Heart right ventricle (tissue), 16 donors: ENCODE results near the gene ERI3. TPM values are rescaled to one million over a fixed set of nuclear protein-coding genes. Genes with fewer than 3 reads are reported as not detected.

ENCODE experiments used
- ATAC-seq, 8 donors: fragments of 200-7000 bp; cut with Tn5 transposase; one replicate each; pipeline ENCODE4 v1.9.1; 2020; ENCODE audit warnings: mild to moderate bottlenecking in 8 of 8, moderate library complexity in 8 of 8, moderate number of reproducible peaks in 1 of 8
- DNase-seq, 2 donors: peaks; one replicate each; pipeline ENCODE4 v3.0.0-alpha.2; 2020
- H3K27ac ChIP-seq, 10 donors: fragments of 200-600 bp; sonication (generic) in 2 of 10; one replicate each; pipeline versions ENCODE4 v1.5.0 to v1.8.0; 2020 to 2022; ENCODE audit warnings: mild to moderate bottlenecking in 3 of 10
- H3K27me3 ChIP-seq, 7 donors: fragments of 200-600 bp; one replicate each; pipeline ENCODE4 v1.8.0; 2021 to 2022; ENCODE audit warnings: mild to moderate bottlenecking in 2 of 7
- H3K36me3 ChIP-seq, 9 donors: fragments of 200-600 bp; sonication (generic) in 1 of 9; one replicate each; pipeline versions ENCODE4 v1.5.0 to v1.8.0; 2020 to 2022; ENCODE audit warnings: mild to moderate bottlenecking in 2 of 9
- H3K4me1 ChIP-seq, 9 donors: fragments of 200-600 bp; sonication (generic) in 1 of 9; one replicate each; pipeline versions ENCODE4 v1.5.0 to v1.8.0; 2020 to 2022; ENCODE audit warnings: mild to moderate bottlenecking in 4 of 9
- H3K4me3 ChIP-seq, 10 donors: fragments of 200-600 bp; sonication (generic) in 2 of 10; one replicate each; pipeline versions ENCODE4 v1.5.0 to v1.8.0; 2020 to 2022; ENCODE audit warnings: mild to moderate bottlenecking in 7 of 10, moderate library complexity in 2 of 10
- H3K9me3 ChIP-seq, 11 donors: fragments of 200-600 bp in 10 of 11; sonication (generic) in 2 of 11; one replicate each; pipeline versions ENCODE4 v1.5.0 to v1.8.0; 2013 to 2022; ENCODE audit warnings: mild to moderate bottlenecking in 2 of 11, control low read depth in 1 of 11, moderate library complexity in 1 of 11
- CTCF ChIP-seq, 9 donors: fragments of 200-600 bp; sonication (generic) in 2 of 9; IDR thresholded peaks; one replicate each; pipeline versions ENCODE4 v1.5.0 to v1.8.0; 2021 to 2022; ENCODE audit warnings: antibody characterized with exemption in 9 of 9, mild to moderate bottlenecking in 5 of 9, moderate library complexity in 1 of 9
- WGBS, 2 donors: extraction: QIAGEN DNeasy Blood & Tissue Kit; methylation state at CpG; one replicate each; pipeline ENCODE4 v1.1.7; 2013; ENCODE audit warnings: inconsistent platforms in 1 of 2; 5-methylcytosine and 5-hydroxymethylcytosine counted together
- intact Hi-C, 10 donors: fragments of 100-400 bp; cut with DNase I; formaldehyde crosslinking; loops; one replicate each; pipeline versions ENCODE4 v1.11.1 to v1.14.2; 2022
- polyA plus RNA-seq, 2 donors: library from polyadenylated mRNA; stranded (reverse); fragments of 200-250 nt; gene quantifications; one replicate each; pipeline ENCODE4 v1.2.3, GENCODE V29; 2013
- total RNA-seq, 10 donors: library from RNA; stranded (reverse); fragmentation: NEBNext Ultra II Directional in 3 of 10; extraction: Animal tissue kit (Norgen Biotek cat#: 25700) in 3 of 10; gene quantifications; one replicate each; pipeline versions ENCODE4 v1.2.1 to v1.2.4, GENCODE V29; 2021 to 2023
- donor health status: Arrhythmogenic right ventricular cardiomyopathy.
- donor health status: ischemic (EF 13 %, LVEDD 7.1; RV severe dilation, severe dysfunction).
- donor health status: healthy with polysubstance abuse.
- donor health status: DM: no; HTN: yes; CAD: no.
- donor health status: DM: no; HTN: no; CAD: no.
- donor health status: ischemic (EF 25% LVEDD 6.9; RV normal size, moderate dysfunction).
- donor health status: ischemic (EF 25% LVEDD 5.7; RV mildly dilated, moderate dysfunction).
- donor health status: healthy.
- donor health status: DM: yes; HTN: yes; CAD: no.
- donor health status: Ischemic cardiomyopathy.
- donor health status: ischemic (EF 35%, LVEDD 5.7; RV mildly dilated, moderate dysfunction).
- donor health status: nonischemic (EF 11% LVEDD 7.7; RV severe dilation, severe dysfunction).
- donor health status: DM: yes; HTN: yes; CAD: no.
- donor health status: PGD.
- donor health status: ischemic (EF 29% LVEDD 5.4; RV normal size, mild dysfunction).
- donor health status: nonischemic (EF 23%, LVEDD 6.1; RV moderate dilation, normal function).

ERI3 gene
- total and polyA plus RNA-seq, 12 donors: 28.1 to 68.4 (median 47.9) TPM

GRCh38 chr1:44276901-44277300 is 78.2 kb downstream of the ERI3 start:
- Histone ChIP-seq H3K27ac (no peak overlapping the region), H3K4me1 (peaks cover 0 to 27% (median 16%) of the 10 kb centered on the region in 9 donors), H3K27me3 (no peaks in the 10 kb centered on the region), H3K4me3 (no peak overlapping the region), H3K9me3 (no peaks in the 10 kb centered on the region), H3K36me3 (peaks cover 0 to 11% (median 0%) of the 10 kb centered on the region in 9 donors)
- ATAC-seq: no peak
- TF ChIP-seq CTCF (IDR thresholded peaks at IDR 0.05): no peak
- no peak for DNase-seq
- intact Hi-C loops: no loop called here
- 95 to 99% methylated on average over 2 of the region's 2 CpGs for WGBS, 2 donors

GRCh38 chr1:44275991-44276405 is 79.1 kb downstream of the ERI3 start:
- Histone ChIP-seq H3K27me3 (no peaks in the 10 kb centered on the region), H3K4me1 (peaks cover 0 to 27% (median 16%) of the 10 kb centered on the region in 9 donors), H3K4me3 (no peak overlapping the region), H3K27ac (no peak overlapping the region), H3K9me3 (no peaks in the 10 kb centered on the region), H3K36me3 (peaks cover 0 to 5% (median 0%) of the 10 kb centered on the region in 9 donors)
- ATAC-seq: peak in 4 of 8 donors; percentile 42 to 68 (median 52)
- no peak for TF ChIP-seq CTCF (IDR thresholded peaks at IDR 0.05)
- WGBS, 2 donors: 17 to 19% methylated on average over 3 of the region's 3 CpGs
- intact Hi-C loops: no loop called here
- DNase-seq: no peak

GRCh38 chr1:44275296-44275962 is 79.6 kb downstream of the ERI3 start:
- intact Hi-C loops: no loop called here
- H3K27me3 ChIP-seq: no peaks in the 10 kb centered on the region
- no peak for TF ChIP-seq CTCF (IDR thresholded peaks at IDR 0.05)
- H3K4me3 ChIP-seq: no peak overlapping the region
- H3K4me1 ChIP-seq: peaks cover 0 to 27% (median 16%) of the 10 kb centered on the region in 9 donors
- H3K36me3 ChIP-seq: peaks cover 0 to 5% (median 0%) of the 10 kb centered on the region in 9 donors
- DNase-seq: no peak
- no peak overlapping the region for H3K27ac ChIP-seq
- ATAC-seq: no peak
- 59 to 61% methylated on average over 6 of the region's 6 CpGs for WGBS, 2 donors
- no peaks in the 10 kb centered on the region for H3K9me3 ChIP-seq

- Histone ChIP-seq H3K4me3 (no peak overlapping the region), H3K27ac (no peak overlapping the region), H3K36me3 (peaks cover 0 to 5% (median 0%) of the 10 kb centered on the region in 9 donors), H3K4me1 (peaks cover 0 to 27% (median 16%) of the 10 kb centered on the region in 9 donors), H3K9me3 (no peaks in the 10 kb centered on the region), H3K27me3 (no peaks in the 10 kb centered on the region)
- DNase-seq: no peak
- intact Hi-C loops: no loop called here
- TF ChIP-seq CTCF (IDR thresholded peaks at IDR 0.05): no peak
- ATAC-seq: no peak
- WGBS, 2 donors: 94 to 98% methylated on average over 6 of the region's 6 CpGs
Measured at GRCh38 chr1:44273560-44274350, 81.3 kb downstream of the ERI3 start.
